Retina (tissue), 1 donor: Measurements from ENCODE around the gene PSMB7.

Source experiments
- DNase-seq: peaks from one replicate; pipeline ENCODE4 v3.0.0-alpha.2; 2016

The PSMB7 gene

DNA sequence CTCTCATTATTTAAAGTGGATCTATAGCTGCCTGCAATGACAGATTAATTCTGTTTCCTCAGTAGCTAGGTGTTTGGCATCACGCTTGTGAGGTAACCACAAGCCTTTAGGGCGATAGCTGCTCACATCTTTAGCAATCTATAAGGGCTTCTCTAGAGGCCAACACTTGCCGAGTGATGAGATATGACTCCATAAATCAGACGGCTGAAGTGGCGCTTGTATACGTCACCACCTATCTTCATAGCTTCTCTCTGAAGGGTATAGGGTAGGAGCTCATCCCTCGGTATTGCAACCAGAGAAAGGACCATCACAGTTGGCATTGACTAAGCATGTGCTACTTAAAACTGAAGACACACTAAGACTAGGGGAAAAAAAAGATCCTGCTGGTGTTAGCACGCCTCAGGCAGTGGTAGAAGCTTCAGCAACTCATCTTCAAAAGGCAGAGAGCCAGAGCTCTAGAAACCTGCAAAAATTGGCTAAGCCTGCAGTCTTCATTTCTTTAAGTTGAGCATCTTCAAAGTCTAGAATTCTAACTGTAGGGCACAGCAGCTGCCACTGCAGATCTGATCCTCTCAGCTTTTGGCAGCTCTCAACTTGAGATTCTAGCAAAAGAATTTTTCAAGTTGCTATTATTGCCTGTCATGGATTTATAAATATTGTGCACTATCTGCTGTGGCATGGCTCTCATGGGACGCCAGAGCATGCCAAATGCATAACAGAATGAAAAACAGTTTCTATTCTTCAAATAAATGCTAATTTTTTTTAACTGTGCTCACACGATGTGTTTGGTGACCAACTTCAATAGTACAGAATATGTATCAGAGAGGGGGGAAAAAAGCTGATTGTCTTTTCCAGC, 37.5 kb downstream of the PSMB7 start:
- DNase-seq: no peak

DNA sequence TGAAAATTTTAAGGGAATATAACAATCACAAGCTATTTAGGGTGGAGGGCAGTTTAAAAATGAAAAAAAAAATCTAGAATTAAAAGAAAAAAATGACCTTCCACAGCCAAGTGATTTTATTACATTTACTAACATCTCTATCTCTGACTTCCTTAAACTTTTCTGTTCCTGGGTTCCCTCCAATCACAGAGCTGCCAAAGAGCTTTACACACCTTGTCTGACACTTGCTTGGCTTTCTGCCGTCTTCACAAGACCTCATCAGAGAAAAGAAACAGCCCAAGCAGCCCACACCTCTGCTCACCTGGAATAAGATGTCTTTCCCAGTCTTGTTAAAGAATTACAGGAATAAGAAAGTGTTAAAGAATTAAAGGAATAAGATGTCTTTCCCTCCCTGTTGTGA, 38.9 kb downstream of the PSMB7 start:
- no peak for DNase-seq

DNA sequence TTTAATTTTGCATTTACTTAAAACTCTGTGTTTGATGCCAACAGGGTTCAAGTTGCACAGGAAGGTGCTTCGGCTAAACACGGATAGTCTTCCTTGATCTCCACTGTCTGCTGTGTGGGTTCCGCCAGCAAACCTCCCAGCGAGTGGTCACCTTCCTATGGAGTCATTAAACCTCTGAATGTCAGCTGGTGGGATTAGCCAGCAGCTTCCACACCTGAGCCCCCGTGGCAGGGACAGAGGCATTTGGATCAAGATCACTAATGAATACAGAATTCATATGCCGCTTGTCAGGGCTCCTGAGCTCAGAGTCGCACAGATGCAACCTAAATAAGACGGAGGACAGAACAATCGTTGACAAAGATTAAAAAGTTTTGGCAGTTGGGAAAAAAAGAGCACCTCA, 39.5 kb downstream of the PSMB7 start:
- DNase-seq: no peak

DNA sequence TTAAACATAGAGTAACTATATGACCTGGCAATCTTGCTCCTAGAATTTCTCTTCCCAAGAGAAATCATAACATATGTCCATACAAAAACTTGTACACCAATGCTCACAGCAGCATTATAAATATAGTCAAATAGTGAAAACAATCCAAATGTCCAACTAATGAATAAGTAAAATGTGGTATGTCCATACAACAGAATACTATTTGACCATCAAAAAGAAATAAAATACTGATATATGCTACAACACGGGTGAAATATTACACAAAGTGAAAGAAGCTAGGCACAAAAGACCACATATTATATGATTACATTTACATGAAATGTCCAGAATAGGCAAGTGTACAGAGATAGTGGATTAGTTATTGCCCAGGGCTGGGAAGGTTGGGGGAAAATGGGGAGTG, 41.4 kb downstream of the PSMB7 start:
- no peak for DNase-seq

DNA sequence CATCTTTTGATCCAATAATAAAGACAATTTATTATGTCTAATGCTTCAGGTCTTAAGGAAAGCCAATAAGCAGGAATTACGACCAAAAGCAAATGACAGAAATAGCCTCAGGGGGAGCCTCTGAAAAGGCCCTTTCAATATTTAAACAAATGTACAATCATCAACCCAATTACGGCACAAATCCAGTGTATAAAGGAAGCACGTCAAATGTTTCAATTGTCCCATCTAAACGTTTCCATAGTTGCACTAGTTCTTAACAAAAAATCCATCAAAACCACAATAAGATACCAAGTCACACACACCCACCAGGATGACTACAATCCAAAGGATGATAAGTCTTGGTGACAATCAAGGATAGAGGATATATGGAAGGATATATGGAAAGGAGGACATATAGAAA, 41.9 kb downstream of the PSMB7 start:
- no peak for DNase-seq

DNA sequence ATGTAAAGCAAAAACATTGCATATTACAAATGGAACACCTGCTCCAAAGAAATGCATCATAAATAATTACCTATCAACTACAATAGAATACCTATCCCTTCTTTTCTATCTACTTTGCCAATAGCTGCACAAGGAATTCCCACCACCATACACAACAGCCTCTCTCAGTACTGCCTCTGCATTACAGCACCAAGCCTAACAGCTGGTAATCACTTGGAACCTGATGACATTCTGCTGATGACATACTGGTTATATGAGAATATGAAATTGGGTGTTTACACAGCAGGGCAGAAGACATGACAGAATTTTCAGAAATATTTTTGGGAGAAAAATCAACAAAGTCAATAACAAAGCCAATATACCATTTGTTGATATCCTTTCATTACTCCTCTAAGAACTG, 43.2 kb downstream of the PSMB7 start:
- DNase-seq: no peak

DNA sequence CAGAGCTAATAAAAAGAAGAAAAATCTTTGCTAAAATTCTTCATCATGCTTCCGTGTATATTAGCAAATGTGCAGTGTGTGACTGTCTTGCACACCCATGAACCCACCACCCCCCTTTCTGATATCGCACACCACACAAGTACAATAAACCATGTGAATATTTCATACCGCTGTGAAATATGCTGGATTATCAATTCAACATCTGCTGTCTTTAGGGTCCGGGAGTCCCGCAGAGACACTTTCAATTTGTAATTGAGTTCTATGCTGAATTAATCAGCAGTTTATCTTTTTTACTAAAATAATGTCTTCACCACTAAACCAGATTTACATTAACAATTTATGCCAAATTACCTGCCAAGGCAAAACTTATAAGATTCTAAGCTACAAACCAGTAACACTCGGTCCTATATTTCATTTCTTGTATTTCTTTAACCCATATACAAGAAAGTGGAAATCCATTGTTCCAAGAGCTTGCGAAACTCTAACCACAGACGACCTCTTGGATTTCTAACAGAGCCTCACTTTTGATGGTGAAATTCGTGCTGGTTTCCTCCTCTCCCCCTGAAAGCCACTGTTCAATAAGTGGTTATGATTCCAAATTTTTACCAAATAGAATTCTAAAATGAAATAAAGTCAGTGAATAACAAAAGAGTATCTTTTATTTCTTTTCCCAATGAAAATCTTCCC, 44.2 kb downstream of the PSMB7 start:
- DNase-seq: no peak

DNA sequence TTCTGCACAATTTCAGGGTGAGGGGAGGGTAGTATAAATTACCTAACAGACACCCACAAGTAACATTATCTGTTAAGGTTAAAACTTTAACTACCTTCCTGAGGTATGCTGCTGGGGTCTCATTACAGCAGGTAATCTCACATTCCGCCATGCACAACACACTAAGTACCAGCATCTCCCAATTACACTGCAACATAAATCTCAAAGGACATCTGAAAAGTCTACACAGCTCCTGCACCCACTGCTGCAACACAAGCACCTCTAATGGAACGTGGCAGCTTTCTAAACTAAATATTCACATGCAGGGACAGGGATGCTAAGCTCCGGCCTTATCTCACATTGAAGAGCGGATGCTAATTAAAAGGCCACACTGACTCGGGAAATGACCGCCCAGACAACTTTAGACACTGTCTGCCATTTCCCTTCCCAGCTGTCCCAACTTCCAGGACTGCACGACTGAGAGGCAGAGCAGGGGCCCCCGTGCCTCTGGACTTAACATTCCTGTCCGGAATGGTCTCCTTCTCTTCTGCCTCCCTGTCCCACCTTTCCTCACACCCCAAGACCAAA, 45.9 kb downstream of the PSMB7 start:
- DNase-seq: no peak

DNA sequence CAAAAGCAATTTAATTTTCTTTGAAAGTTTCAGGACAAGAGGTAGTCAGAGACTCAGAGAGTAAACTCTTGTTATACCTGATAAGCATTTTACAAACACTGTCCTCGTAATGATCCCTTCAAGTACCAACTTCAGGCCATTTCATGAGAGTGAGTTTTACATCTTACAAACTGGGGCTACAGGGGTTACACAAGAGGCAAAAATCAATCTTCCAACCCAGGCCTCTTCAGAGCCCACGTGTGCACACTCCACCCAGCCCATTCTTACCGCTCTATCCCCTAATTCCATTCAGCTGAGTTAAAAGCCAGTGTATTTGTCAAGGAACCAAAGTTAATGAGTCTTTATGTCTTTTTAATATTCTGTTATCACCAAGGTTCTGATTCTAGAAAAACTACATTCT, 46.5 kb downstream of the PSMB7 start:
- DNase-seq: no peak

DNA sequence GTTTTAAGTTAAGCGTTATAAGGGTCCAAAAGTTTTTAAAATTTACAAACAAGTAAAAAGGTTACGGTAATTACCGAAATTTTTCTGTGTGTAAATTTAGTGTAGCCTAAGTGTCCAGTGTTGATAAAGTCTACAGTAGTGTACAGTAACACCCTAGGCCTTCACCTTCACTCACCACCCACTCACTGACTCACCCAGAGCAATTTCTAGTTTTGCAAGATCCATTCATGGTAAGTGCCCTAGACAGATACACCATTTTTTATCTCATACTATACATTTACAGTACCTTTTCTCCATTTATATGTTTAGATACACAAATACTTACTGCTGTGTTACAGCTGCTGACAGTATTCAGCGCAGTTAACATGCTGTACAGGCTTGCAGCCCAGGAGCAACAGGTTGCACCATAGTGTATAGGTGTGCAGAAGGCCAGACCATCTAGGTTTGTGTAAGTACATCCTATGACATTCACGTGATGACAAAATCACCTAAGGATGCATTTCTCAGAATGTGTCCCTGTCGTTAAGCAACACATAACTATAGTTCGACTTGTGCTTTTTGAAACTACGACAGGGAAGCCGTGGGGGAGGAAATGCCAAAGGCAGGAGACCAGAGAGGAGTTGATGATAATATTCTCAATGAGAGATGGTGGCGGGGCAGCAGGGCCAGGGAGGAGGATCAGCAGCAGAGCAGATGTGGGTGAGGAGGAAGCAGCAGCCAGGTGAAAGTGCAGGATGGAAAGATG, 48.6 kb downstream of the PSMB7 start:
- no peak for DNase-seq

DNA sequence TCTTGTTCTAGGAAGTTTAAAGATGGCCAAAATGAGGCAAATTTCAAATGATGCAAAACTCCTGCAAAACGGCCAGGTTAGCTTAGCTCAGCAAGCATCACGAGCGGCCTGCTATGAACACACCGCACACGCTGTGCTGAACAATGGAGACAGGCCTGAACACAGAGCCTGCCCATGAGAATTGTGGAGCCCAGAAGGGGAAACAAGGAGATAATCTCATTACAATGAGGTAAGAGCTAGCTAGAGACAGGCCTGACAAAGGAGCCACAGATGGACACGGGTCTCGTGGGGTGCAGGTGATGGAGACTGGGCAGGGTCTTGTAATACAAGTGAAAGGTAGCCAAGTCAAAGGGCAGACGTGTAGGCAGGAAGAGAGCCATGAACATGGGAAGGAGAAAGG, 50.2 kb downstream of the PSMB7 start:
- DNase-seq: peak; percentile 23

DNA sequence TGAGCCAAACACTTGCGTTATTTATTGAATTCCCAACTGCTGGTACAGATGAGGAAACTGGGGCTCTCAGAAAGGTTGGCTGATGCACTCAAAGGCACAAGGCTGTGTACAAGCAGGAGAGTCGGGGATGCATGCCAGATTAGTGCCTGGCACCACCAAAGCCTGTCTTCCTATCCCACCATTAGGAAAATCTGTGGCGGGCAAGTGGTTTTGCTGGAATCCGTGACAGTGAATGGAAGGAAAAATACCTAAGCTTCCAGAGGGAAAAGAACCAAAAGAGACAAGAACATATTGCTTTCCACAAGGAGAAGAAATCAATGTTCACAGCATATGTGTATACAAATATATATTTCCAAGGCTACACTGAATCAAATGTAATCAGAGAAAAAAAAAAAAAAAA, 51.1 kb downstream of the PSMB7 start:
- DNase-seq: no peak

DNA sequence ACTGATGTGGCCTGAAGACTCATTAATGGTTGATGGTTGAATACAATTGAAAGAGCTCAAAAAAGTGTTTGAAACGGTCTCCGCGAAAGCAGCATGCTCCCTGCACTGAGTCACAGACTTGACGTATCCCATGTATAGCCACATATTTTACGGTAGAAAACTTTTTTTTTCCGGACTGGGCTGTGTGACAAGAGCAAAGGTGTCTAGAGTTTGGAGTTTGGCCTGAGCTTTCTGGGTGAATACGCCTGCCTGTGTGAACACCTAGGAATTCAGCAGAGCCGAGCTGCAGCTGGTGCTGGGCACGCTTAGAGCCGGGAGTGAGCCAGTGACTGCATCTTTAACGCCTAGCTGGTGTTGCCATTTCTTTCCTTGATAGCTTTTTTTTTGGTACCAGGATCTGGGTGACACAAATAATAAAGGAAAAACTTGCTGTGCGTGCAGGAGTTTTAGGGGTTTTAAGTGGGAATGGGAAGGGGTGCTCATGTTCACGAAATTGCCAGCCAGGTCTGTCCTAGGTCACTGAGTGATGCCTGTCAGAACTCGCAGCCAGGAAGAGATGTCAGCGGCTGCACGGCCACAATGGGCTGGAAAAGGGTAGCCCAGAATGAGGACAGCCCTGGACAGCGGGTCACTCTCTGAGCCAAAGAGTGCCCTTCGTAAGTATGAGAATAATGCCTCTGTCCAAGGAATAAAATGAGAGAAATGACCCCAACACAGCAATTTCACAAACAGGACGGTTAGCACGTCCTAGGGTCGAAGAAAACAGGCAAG, 51.7 kb downstream of the PSMB7 start:
- peak; percentile 18 for DNase-seq

DNA sequence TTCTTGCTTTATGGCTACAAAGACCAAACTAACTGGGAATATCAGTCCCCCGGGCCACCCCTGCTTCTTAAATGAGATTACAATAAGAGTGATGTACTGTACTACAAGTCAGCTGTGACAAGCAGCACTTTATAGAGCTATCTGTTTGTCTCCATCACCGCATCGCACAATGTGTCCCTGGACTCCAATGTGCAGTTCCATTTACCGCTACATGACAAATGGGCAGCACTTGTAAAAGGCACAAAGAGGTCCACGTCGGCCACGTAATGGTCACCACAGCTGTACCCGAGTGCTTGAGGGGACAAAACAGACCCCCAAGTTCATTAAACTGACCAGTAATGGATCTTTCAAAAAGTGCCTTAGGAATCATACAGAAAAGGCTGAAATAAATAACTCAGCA, 54.1 kb downstream of the PSMB7 start:
- DNase-seq: peak; percentile 48

DNA sequence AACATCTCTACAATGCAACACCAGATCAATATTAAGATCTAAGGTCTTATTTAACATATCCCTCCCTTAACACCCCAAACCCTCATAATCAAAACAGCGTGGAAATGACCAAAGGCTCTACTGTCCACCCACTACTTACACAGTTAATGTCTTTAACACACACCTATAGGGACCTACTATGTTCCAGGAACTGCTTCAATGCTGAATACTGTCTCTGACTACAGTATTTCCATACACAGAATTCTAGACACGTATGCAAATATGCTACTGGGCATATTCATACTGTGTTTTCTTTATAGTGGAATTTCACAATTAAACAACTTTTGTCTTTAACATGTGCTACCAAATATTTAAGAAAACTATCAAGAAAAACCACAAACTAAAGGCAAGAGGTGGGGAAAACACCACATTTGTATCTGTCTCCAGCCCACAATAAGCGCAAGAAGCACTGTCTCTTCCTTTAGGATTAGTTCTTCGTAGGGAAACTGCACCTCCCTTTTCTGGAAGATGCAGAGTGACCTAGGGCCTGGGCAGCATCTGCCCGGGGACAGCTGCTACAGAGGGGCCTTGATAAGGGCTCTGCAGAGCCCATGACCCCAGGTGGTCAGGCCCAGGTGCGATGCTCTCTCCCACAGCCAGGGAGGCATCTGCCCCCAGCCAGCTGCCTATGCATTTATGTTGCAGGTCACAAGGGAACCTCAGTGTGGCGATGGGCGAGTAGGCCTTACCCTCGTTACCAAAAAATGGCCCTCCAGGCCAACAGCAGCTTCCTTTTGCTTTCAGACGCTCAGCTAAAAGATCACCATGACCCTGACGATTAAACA, 55.2 kb downstream of the PSMB7 start:
- DNase-seq: no peak

DNA sequence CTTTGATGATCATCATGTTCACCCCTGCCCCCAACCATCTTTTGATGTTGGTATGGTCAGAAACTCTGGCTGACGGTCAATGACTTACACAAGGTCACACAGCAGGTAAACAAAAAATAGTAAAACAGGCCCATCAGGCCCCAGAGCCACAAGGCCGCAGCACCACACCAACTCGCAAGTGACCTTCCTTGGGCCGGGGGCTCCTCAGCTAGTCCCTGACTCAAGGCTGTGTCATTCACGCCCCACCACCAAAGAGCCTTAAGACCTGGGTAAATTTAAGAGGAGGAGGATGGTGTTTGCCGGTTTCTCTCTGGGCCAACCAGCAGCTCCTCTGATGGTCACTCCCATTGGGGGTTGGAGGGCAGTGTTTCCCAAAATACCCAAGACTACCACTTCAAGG, 55.8 kb downstream of the PSMB7 start:
- no peak for DNase-seq

DNA sequence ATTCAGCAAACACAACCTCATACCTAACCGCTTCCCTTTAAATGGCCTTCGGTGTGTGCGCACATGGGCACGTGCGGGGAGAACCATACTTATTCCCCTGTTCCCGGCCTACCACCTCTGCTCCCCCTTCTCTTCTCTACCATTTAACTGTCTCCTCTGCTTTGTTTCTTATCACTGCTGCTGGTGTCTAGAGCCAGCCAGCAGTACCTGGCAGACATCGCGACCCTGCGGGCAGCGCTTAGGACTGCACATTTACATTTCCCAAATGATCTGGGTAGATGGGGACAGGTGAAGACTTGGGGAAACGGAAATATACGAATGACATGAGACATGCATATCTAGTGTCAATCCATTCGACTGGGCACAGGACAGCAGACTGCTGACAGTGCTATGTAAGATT, 56.6 kb downstream of the PSMB7 start:
- no peak for DNase-seq

DNA sequence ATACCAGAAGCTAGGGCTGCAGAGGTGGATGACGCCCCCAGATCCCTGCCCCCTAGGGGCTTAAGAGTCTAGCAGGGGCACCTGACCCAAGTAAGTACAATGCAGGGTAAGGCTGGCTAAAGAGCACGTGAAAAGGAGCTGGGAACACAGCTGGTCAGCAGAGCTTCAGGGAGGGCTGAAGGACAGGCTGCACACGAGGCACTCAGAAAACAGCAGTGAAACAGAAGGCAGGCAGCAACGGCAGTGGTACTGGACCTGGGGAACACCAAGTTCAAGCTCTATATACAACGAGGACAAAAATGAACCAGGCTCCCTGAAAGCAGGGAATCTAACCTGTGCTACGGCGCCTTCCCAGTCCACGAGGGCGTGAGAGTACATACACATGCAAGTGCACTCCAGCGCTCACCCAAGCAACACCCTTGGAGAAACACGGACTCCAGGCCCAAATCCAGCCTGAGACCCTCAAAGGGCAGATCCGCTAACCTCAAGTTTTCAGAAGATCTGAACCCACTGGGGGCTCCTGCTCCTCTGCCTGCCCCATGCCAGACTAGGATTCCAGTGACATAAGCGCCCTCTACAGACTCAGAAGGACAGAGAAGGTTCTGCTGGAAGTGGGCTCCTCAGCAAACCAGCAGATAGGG, 57.4 kb downstream of the PSMB7 start:
- DNase-seq: peak; percentile 24

DNA sequence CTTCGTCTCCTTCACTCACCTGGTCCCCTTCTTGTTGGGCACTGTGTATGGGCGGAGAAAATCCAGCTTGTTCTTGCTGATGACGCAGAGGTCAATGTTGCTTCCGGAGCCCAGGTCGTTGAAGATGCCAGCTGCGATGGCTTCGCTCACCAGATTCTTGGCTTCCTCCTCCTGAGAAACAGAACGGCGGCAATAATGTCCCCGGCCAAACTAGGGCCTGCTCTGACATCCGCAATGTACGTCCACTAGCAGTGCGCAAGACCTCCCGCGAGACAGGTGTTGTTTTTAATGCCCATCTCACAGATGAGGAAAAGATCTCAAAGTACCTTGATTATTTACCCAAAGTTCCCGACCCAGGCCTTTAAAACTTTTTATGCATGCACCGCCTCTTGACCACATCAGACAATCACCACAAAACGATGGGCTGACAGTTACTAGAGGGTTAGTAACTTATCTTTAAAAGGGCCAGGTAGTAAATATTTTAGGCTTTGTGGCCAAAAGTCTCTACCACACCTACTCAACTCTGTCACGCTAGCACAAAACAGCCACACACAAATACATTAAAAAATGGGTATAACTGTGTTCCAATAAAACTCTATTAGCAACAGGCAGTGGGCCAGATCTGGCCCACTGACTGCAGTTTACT, 58.4 kb downstream of the PSMB7 start:
- DNase-seq: no peak

DNA sequence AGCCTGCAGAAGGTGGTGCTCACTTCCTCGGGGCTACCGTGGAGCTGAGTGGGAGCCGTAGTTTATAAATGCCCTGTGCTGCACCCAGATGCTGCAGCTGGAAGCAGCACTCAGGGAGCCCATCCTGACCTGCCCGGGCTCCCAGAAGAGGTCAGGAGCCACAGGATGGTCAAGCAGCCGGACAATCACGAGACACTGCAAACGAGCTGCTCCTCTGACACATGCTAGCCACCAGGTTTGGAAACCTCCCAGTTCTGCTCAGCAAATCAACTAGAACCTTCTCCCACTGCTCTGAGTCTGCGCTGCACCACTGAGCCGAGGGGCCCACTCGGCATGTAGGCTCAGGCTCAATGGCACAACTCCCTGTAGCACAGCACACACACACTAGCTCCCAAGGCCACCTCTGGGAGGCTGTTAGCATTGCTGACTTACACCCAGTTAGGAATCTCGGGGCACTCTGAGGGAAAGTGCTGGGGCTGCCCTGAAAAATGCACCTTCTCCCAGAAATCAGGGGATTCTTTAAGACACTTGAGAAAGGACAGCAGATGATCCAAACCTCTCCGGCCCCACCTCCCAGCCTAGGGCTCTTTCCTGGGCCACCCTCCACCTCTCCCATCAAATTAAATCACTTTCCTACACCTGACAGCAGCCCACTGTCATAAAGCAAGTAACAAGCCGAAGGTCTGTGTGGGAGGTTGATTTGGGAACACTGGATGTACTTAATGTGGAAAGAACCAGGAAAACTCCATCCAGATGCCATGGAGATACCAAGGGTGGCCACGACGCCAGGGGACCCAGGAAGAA, 59.1 kb downstream of the PSMB7 start:
- DNase-seq: no peak
